ENCODE measurements around the gene LAMB3.

LAMB3 gene

GRCh38 chr1:209565759-209566678 is 86.2 kb downstream of the LAMB3 start:
- peak; percentile 63 to 87 (median 71) for DNase-seq (ENCODE audit: low read depth in 2 of 3, low spot score in 1 of 3)
